Urothelium cell line (cell line): ENCODE measurements around the gene SULT2B1.
A peak's percentile ranks its signal among the peaks of the same experiment; 100 is the strongest.

Experiments
- DNase-seq: peaks from one replicate; pipeline ENCODE4 v3.0.0; 2011; ENCODE audit warnings: low spot score, mixed read lengths
- FAIRE-seq: peaks from 2 replicates; lab custom pipeline; 2011; peaks lifted over from hg19 to GRCh38; lab: Jason Lieb, UNC

SULT2B1 gene

DNA sequence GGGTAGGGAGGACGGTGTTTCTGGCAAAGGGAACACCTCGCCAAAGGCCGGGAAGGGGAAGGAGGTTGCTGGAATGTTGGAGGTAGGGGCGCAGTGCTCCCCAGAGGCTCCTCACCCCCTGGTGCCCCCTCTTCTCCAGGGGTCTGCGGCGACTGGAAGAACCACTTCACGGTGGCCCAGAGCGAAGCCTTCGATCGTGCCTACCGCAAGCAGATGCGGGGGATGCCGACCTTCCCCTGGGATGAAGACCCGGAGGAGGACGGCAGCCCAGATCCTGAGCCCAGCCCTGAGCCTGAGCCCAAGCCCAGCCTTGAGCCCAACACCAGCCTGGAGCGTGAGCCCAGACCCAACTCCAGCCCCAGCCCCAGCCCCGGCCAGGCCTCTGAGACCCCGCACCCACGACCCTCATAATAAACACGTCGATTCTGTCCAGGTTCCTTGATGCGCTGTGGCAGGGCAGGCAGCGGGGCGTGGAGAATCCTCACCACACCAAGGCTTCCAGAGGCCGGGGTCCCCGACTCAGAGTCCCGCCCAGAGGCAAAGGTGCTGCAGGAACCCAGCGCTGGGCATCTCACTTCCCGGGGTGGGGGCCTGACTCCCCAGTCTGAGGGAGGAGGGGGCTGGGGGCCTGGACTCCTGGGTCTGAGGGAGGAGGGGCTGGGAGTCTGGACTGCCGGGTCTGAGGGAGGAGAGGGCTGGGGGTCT, 47.2 kb downstream of the SULT2B1 start:
- no peak for DNase-seq
- FAIRE-seq = no peak

DNA sequence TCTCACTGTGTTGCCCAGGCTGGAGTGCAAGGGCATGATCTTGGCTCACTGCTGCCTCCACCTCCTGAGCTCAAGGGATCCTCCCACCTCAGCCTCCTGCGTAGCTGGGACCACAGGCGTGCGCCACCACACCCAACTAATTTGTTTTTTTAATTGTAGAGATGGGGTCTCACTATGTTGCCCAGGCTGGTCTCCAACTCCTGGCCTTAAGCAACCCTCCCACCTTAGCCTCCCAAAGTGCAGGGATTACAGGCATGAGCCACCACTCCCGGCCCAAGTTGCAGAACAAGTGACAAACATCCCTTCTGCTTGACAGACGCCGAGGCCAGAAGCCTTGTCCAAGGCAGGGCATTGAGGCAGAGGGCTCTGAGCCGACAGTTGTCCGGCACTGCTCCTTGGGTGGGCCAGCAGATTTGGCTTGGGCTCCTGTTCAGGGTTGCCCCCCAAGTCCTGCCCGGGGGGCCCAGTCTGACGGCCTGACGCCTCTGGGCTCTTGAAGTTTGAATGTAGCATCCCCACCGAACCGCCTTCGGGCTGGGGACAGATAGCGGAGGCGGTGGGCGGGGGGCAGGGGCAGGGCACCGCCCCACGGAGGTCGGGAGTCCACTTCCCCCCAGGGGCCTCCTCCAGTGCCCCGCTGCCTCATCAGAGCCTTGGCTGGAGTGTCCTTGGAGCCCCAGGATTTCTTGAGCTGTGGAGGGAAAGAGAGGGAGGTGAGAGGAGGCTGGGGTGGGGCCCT, 48.9 kb downstream of the SULT2B1 start:
- FAIRE-seq (no peak), DNase-seq (no peak)

DNA sequence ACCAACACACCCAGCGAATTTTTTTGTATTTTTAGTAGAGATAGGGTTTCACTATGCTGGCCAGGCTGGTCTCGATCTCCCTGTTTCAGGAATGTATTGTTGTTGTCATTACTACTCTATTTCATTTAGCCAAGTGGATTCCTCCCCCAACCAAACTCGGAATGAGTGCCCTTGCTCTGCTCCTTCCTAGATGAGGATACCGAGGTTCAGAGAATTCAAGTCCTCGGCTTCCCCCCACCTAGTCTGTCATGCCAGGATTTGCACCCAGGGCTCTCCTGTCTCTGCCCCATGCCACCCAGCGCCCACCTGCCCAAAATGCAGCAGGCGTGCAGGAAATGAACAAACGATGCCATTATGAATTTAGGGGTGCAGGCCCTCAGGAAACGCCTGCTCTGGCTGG, 51.0 kb downstream of the SULT2B1 start:
- FAIRE-seq (no peak), DNase-seq (no peak)

DNA sequence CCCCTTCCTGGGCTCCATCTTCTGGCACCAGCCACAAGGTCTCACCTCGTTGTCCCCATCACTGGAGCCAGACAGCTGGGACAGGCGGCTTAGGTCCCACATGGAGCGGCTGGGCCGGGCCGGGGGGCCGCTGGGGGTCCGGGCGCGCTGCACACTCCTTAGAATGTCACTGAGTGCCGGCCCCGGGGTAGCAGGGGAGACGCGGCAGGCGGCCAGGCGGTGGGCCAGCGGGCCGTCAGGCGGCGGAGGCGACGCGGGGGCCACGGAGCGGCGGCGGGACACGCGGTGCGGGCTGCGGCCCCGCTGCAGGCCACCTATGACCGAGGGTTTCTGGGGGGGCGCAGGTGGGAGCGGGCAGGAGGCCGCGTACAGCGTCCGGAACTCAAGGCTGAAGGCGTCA, 51.5 kb downstream of the SULT2B1 start:
- no peak for FAIRE-seq
- no peak for DNase-seq

DNA sequence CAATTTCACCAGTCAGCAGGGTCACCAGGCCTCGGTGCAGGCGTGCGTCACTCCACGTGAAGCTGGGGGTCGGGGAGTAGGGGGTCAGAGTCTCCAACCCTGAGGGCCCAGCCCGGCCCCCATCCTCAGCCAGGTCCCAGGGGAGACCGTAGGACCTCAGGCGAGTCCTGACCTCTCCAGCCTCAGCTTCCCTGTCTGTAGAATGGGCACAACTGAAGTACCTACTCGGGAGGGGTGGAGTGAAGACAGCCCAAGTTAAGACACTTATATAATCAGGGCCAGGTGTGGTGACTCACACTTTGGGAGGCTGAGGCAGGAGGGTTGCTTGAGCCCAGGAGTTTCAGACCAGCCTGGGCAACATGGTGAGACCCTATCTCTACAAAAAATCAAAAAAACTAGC, 51.9 kb downstream of the SULT2B1 start:
- no peak for DNase-seq
- FAIRE-seq = no peak

DNA sequence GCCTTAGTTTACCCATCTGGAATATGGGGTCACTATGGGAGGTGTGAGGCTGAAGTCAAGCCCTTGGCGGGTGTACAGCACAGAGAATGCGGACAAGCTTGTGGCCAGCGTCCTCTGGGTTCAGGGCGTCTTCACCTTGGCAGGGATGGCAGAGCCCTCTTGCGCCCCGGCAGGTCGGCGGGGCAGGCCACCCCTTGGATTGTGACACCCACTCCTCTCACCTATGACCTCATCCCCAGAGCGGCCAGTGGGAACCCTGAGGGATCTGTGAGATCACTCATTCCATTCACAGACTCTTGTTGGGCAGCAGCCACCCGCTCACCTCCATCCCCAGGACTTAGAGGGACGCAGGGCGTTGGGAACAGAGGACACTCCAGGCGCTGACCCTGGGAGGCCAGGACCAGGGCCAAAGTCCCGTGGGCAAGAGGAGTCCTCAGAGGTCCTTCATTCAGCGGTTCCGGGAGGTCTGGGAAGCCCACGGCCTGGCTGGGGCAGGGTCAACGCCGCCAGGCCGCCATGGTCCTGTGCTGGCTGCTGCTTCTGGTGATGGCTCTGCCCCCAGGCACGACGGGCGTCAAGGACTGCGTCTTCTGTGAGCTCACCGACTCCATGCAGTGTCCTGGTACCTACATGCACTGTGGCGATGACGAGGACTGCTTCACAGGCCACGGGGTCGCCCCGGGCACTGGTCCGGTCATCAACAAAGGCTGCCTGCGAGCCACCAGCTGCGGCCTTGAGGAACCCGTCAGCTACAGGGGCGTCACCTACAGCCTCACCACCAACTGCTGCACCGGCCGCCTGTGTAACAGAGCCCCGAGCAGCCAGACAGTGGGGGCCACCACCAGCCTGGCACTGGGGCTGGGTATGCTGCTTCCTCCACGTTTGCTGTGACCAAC, 54.7 kb downstream of the SULT2B1 start, which contains the start of gene SPACA4:
Gene SPACA4 (plus strand): TSS at position 280 of the 896 bp plus-strand sequence. CDS start 237 bp downstream, at position 517.
- no peak for FAIRE-seq

DNA sequence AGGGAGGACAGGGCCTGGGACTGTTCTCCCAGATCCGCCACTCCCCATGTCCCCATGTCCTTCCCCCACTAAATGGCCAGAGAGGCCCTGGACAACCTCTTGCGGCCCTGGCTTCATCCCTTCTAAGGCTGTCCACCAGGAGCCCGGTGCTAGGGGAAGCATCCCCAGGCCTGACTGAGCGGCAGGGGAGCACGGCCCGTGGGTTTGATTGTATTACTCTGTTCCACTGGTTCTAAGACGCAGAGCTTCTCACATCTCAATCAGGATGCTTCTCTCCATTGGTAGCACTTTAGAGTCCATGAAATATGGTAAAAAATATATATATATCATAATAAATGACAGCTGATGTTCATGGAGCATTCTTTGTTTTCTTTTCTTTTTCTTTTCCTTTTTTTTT, 55.4 kb downstream of the SULT2B1 start:
- no peak for FAIRE-seq
- no peak for DNase-seq

More for the DNA sequence above, 54.7 kb downstream of the SULT2B1 start, which contains the start of gene SPACA4:
- DNase-seq = no peak

DNA sequence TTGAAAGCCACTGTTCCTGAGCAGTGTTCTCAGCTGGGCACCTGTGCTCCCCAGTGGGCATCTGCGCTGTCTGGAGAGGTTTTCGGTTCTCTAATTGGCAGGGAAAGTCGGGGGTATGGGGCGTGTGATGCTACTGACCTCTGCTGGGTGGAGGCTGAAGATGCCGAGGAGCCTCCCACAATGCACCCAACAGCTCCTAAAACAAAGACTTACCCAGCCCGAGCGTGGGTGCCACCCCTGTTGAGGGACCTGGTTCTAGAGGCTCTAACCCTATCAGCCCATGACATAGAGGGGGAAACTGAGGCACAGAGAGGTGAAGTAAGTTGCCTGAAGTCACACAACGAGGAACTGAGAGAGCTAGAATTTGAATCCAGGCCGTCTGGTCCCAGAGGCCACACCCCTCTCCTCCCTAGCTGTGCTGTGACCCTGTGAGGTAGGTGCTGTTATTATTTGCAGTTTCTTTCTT, 56.9 kb downstream of the SULT2B1 start:
- DNase-seq (peak; percentile 63), FAIRE-seq (no peak)

DNA sequence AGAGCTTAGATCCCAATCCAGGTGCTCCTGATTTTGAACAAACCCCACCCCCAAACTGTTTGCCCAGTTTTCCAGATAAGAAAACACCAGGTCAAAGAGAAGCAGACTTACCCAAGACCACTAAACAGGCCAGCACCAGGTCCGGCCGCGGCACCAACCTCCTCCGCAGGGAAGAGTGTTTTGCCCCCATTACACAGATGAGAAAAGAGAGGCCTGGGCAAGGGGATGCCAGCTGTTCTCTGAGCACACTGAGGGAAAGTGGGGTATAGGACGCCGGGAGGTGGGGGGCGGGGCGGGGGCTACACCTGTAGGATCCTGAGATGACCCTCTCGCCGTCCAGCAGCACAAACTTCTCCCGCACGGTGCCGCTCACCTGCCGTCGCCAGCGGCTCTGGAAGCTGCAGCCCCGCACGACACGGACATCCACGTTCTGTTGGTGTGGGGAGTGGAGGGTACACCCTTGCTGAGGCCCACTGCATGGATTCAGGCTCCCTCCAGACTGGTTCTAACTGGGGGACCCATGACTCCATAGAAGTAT, 57.7 kb downstream of the SULT2B1 start:
- FAIRE-seq (no peak), DNase-seq (no peak)

DNA sequence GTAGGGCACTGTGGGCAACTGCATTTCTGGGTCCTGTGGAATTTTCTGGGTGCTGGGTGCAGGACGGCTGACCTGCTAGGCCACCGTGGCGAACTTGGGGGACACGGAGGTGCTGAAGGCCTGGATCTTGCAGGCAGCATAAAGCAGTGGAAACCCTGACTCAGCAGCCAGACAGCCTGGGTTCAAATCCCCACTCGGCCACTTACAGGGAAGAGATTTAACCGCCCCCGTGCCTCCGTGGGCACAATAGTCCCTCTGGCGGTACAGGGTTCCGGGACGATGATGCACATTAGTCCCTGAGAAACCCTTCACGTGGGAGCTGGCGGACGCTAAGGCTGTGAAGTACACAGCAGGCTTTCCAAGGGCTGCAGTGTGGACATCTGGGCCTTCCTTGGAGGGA, 59.9 kb downstream of the SULT2B1 start:
- DNase-seq (no peak), FAIRE-seq (no peak)

DNA sequence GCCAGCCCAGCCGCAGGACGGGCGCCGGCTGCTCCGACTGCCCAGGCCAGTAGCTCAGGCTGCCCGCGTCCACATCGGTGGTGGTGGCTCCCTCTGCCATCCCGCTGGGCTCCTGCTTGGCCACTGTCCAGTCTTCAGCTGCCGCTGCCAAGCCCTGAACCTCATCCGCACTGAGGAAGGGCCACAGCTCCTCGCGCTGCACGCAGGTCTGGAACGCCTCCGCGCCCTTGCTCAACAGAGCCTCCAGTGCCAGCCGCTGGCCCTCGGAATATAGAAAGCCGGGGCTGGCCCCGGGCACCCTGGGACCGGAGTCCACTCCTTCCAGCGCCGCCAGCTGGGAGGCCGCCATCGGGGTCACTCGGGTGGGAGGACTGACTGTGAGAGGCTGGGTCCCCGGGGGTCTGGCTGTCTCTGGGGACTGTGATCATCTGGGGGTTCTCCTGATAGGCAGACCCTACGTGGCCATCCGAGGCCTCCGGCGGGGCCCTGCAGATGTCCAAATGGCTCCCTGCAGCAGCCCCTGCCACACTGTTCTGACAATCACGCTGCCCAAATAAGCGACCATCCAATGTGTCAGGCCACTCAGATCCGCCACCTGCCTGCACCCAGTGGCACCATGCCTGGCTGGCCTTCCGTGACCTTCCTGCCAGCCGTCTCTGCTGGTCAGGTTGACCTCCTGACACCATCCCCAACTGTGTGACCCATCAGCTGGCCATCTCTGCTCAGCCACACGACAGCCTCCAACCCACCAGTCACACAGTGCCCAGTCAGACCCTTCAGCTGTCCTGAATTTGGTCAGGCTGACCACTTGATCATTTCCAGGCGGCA, 61.3 kb downstream of the SULT2B1 start:
- FAIRE-seq (no peak), DNase-seq (no peak)

DNA sequence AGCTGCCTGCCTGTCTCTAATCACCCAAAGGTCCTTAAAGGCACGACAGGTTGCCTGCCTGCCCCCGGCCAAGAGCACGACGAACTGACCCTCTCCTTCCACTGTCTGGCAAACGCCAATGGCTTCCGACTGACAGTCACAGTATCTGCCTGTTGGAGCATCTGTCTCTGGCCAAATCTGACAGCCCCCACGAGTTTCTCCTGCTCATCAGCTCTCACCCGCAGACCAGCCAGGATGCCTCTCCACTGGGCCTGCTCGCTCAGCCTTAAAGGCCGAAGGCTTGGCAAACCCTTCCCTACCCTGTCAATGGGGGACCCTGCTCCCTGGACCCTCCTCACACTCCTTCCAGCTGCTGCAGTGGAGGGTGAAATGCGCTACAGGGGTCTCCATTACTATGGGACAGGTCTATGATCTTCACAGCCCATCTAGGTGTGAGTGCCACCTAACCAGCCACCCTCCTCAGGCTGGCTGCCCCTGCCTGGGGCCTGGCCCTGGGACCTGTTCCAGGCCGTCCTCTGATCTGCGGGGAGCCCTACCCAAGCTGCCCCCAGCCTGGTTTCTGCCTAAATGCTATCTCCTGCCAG, 62.0 kb downstream of the SULT2B1 start:
- DNase-seq = no peak
- FAIRE-seq = no peak

DNA sequence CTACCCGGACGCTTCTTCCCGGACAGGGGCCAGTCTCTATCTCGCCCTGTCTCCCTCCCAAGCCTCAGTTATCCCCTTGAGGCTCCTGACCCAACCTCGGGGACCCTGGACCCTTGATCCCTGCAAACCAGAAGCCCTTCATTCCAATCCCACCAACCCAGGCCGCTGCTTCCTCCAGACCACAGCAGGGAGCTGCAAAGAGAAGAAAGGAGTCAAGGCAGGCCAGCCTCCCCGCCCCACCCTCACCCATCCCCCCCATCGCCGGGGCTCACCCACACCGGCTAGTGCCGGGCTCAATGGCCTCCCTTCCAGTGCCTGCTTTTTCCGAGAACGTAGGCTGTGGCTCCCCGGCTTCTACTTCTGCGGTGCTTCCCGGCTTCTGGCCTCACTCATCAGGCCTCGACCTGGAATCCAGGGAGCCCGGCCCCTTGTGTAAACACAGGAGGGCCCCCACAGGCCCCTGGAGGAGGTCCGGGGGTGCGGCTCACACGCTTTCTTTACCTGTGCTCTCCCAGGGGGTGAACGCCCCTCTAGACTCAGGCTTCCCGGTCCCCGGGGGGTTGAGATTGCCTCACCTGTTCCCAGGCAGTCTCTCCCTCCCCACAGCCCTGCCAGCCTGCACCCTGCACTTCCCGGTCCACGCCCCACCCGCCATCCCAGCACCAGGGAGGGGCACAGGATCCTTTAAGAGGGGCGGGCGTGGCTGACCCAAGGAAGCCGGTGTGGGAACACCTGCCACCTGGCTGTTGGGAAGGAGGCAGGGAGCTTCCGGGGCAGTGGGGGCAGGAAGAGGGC, 62.7 kb downstream of the SULT2B1 start, which contains the start of gene FAM83E:
Gene FAM83E (minus strand): TSS at position 641 of the 795 bp plus-strand sequence. CDS start 1,704 bp downstream, outside the sequence.
- no peak for FAIRE-seq
- DNase-seq = no peak

DNA sequence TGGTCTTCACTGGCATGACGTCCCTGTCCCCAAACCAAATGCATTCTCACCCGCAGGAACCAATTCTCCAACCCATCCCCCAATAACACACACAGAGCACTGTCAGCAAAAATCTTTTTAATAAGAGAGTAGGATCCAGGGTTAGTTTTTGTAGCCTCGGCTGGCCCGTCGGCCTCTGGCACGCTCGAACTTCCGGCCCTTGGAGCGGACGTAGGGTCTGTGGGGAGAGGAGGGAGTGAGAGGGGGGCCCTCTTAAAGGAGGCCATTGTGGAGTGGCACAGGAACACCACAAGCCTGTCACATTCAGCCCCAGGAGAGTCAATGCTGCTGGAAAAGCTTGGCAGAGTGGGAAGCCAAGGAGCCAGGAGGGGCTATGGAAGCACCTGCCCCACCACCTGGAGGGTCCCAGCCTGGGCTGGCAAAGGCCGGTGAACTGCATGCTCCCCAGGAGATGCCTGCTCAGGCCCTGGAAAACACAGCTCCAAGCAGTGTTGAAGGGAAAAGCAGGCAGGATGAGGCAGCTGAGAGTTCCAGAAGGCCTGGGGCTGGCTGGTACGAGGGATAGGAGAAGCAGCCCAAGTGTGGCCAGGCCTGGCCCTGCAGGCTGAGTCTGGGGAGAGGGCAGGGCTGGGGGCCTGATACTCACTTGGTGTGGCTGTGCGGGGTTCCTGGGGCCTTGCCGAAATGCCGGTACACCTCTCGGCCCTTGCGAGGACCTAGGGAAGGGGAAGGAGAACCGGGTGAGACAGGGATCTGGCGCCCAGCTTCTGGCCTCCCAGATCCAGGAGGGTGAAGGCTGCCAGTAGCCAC, 63.5 kb downstream of the SULT2B1 start:
- DNase-seq (no peak), FAIRE-seq (no peak)

DNA sequence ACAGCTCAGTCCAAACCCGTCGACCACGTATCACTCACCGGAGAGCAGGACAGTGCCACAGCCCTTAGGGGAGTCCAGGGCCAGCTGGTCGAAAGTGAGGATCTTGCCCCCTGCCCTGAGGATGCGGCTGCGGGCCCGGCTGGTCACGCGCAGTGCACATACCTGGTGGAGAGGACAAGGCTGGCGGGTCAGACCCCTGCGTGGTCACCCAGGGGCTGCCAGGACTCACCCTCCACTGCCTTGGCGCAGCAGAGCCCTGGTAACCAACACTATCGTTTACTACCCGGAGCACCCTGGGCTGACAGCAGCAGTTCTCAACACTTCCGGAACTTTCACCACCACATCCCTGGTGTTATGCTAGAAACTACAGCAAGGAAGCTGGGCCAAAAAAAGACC, 64.1 kb downstream of the SULT2B1 start:
- no peak for DNase-seq
- FAIRE-seq = no peak

DNA sequence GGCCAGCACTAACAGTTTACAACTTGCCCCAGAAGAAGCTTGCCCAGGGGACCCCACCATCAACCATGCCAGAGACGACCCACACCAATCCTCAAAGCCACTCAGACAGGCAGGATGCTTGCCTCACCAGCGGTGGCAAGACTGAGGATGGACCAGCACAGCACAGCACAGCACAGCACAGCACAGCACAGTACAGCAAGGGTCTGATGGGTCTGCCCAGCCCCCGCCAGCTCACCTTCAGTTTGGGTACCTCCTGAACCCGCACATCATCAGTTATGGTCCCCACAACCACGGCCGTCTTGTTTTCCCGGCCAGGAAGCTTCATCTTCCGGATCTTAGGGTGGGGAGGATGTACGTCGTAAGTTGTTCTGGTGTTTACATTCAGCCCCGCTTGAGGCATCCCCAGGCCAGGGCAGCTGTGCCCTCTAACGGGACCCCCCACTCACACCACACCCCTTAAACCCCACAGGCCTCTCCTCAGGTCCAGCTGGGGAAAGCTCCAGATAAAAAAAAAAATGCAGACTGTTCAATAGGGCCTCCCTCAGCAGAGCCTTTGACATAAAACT, 64.6 kb downstream of the SULT2B1 start:
- no peak for FAIRE-seq
- DNase-seq = no peak

DNA sequence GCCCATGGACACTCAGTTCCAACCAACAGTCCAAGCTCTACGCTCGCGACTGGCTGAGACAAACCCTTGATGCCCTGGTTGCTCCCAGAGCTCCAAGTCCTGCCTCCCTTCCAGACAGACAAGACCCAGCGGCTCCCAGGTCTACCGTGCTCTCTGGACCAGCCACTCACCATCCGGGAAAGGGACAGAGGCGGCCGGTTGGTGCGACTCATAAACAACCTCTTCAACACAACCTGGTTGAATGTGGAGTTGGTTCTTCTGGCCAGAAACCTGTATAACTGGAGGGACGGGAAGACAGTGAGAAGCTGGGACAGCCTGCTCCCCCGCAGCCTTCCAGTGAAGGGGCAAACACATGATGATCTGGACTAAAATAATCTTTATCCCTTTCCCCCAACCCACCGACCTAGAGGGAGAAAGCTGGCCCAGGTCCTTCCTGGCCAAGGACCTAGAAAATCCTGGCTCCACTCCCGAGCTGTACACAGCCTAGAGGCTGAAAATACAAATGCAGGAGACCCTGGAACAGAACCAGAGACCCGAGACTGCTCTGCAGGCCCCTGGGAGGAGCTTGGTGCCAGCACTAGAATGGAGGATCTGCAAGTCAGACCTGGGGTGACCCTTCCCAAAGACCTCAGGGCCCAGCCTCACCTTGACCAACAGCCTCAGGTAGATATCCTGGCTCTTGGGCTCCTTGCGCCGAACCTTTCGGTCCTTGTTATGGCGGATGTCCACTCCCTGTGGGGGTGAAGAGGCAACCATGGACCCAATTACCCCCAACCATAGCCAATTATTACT, 65.4 kb downstream of the SULT2B1 start:
- FAIRE-seq (no peak), DNase-seq (no peak)
